GM19239 (cell line): ENCODE measurements around the gene TPD52L1.
"Not testable (repeated sequence)": the region's sequence is repeated elsewhere in the genome, so short reads cannot be mapped to it uniquely, and the experiment has no call there.

Experiments
- DNase-seq: peaks from one replicate; pipeline ENCODE4 v3.0.0; 2011; ENCODE audit warnings: low spot score; ENCODE audit not compliant: insufficient read length
- FAIRE-seq: peaks from 2 replicates; lab custom pipeline; 2011; peaks lifted over from hg19 to GRCh38; lab: Jason Lieb, UNC

TPD52L1 gene

DNA sequence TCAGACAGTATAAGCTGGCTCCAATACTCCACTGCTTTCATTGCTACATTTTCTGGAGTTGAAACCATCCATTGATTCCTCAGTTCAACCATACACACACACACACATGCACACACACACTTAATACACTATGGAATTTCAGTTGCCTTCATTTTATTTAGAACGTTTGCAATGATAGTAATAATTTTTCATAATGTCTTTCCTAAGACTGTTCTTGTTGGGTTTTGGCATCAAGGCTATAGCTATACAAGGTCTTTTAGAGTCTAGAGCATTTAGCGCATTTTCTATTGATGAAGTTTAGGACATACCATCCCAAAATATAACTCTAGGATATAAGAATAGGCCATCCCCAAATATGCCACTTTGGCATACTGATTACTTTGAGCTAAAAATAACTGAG is 15.5 kb upstream of the TPD52L1 start:
- no peak for DNase-seq
- no peak for FAIRE-seq

- DNase-seq (no peak), FAIRE-seq (no peak)
Measured at GRCh38 chr6:125140808-125141207, 12.8 kb upstream of the TPD52L1 start.

DNA sequence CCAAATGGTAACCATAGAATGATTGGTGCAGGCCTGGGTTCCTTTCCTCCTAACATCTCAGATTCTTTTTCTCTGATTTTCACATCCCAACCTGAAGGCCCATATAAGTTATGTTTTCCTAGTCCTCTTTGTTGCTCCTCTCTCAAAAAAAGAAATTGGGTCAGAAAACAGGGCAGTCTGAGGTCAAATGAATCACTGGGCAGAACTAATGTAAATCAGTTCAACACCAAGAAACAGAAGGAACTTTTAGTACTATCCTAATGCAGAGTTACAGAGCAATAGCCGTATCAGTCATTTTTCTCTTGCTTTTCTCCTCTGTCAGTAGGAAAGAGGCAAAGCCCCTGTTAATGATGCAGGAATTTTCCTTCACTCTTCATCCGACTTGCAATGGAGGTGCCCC is 11.0 kb upstream of the TPD52L1 start:
- no peak for FAIRE-seq
- no peak for DNase-seq

DNA sequence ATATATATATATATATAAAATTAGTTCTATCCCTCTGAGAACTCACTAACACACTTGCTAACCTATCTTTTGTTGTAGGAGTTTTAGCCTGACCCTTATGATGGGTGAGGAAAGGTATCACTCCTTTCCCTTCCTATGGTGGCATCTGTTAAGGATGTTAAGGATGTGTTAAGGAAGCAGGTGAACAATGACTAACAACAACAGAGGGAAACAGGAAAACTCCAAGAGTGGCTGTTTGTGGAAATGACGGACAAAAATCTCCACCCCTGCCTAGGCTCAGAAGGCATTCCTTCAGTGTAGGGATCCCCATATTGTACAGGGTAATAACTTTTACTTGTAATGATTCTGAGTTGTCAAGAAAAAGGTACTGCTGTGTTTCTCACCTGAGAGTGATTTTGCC is 8.8 kb upstream of the TPD52L1 start:
- DNase-seq (no peak), FAIRE-seq (no peak)

DNA sequence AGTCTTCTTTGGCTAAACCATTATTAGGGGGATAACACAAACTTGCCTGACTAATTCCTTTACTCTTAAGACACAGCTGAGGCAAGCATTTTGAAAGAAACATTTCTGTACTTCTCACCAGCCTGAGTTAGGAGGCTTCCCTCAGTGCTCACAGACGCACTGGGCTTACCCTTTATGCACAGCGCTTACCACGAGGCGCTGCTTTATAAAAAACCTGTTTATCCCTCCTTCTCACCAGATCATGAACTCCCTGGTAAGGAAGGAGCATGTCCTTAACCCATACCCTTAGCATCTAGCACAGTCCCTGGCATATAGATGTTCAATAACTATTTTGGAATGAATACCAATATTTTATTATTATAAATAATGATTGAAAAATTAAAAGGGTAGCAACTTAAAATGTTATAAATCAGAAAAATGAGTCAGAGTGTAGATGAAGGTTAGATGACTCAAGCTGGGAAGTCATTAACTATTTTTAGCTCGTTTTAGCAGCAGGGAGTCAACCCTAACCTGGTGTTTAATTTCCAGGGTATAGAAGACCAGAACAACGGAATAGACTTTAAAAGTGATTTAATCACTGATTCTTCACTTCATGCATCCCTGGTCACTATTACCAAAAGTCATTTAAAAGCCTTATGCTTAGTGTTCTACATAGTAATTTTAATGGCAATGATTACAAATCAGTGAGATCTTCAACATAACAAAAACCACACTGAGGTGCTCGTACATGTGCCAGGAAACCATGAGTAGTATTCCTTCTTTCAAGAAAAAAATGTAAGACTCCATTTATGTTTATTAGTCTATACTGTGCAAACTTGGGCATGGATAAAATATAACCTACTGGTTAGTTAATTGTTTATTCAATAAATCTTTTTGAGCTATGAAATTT is 4.1 kb upstream of the TPD52L1 start:
- FAIRE-seq (no peak), DNase-seq (no peak)

DNA sequence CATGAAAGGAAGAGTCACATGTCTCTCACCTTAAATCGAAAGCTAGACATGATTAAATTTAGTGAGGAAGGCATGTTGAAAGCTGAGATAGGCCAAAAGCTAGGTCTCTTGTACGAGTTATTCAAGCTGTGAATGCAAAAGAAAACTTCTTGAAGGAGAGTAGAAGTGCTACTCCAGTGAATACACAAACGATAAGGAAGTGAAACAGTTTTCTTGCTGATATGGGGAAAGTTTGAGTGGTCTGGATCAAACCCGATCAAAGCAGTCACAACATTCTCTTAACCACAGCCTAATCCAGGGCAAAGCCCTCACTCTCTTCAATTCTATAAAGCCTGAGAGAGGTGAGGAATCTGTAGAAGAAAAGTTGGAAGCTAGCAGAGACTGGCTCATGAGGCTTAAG is 1.9 kb upstream of the TPD52L1 start:
- DNase-seq (no peak), FAIRE-seq (no peak)

DNA sequence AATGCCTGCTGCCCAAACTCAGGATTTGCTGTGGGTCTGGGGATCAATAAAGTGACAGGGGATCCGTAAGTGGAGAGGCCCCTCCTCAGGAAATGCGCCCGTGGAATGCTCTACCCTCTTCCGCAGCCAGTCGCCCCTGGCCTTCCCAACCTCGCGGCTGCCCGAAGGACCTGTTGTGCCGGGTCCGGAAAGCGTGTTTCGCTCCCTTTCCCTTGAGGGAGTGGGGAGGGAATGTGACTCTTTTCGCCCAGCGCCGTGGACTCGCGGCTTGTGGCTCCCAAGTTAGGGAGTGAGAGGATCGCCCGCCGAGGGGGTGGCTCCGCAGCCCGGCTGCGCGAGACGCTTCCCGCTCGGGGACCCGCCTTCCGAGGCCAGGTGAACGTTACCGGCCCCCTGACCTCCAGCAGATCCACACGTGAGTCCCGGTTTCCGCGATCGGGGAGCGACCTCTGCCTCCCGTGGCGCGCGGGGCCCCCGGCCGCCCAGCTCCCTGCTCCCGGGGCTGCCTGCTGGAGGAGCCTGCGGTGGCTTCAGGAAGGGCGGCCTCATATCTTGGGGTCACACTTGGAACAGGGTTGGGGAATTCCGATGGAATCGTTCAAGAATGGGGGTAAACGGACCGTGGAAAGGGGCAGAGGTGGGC is 666 bp downstream of the TPD52L1 start:
- FAIRE-seq: no peak
- DNase-seq: no peak

DNA sequence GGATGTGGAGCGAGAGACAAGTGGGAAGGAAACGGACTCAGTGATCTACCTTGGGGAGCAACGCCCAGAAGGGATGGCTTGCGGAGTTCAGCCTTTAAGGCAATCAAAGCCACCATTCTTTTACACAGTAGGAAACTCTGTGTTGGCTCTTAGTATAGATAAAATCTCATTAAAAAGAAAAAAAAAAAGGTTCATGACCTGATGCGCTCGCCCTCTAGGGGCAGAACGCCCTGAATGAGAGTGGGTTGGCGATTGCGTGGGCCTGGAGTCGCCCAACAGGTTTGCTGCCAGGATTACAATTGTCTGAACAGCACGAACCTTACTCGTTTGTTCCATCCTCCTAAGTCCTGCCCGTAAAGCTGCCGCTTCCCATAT is 1.2 kb downstream of the TPD52L1 start:
- FAIRE-seq: no peak
- DNase-seq: no peak

DNA sequence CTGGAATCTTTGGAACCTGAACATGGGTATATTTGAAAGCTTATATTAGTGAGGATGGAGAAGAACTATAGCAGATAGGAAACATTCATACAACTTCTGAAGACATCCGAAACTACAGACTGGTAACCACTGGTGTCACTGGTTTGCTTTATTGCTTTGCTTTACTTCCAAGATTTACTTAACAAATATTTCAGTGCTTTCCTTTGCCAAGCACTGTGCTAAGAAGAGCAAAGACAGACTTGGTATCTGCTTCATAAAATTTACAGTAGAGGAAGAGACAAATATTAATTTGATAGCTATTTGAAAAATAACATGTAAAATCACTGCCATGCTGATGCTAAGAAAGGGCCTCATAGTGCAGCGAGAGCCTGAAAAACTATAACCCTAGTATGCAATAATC is 1.8 kb downstream of the TPD52L1 start:
- DNase-seq (no peak), FAIRE-seq (no peak)

GRCh38 chr6:125156496-125156895 is 2.9 kb downstream of the TPD52L1 start:
- no peak for FAIRE-seq

GRCh38 chr6:125157280-125157679 is 3.7 kb downstream of the TPD52L1 start:
- FAIRE-seq: no peak
- no peak for DNase-seq

More at GRCh38 chr6:125156496-125156895, 2.9 kb downstream of the TPD52L1 start:
- no peak for DNase-seq

DNA sequence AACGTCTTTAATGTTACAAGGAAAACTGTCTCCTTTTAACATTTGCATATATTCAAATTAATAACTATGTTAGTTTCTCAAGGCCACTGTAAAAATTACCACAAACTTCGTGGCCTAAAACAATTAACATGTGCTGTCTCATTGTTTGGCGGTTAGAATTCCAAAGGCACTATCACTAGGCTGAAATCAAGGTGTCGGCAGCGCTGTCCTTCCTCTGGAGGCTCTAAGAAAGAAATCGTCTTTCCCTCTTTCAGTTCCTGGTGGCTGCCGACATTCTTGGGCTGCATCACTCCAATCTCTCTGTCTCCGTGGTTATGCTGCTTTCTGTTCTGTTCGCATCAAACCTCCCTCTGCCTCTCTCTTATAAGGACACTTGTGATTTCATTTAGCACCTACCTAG is 4.2 kb downstream of the TPD52L1 start:
- DNase-seq (no peak), FAIRE-seq (no peak)

DNA sequence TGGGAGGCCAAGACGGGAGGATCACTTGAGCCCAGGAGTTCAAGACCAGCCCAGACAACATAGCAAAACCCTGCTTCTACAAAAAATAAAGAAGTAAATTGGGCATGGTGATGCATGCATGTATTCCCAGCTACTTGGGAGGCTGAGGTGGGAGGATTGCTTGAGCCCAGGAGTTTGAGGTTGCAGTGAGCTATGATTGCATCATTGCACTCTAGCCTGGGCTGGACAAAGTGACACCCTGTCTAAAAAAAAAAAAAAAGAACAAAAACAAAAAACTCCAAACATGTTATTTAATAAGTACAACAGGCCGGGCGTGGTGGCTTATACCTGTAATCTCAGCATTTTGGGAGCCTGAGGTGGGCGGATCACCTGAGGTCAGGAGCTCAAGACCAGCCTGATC is 9.8 kb downstream of the TPD52L1 start:
- not testable (repeated sequence) for DNase-seq, FAIRE-seq

DNA sequence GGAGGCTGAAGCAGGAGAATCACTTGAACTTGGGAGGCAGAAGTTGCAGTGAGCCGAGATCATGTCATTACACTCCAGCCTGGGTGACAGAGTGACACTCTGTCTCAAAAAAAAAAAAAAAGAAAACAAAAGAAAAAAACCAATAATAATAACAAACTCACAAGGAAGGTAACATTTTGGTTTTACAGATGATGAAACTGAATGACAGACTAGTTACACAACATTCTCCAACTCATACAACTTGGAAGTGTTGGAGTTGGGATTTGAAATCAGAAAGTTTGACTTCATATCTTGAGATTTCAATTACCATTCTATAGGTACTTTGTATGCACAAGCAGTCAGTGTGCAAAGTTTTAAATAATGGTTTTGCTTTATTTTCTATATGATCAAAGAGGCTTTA is 10.2 kb downstream of the TPD52L1 start:
- FAIRE-seq (no peak), DNase-seq (no peak)

DNA sequence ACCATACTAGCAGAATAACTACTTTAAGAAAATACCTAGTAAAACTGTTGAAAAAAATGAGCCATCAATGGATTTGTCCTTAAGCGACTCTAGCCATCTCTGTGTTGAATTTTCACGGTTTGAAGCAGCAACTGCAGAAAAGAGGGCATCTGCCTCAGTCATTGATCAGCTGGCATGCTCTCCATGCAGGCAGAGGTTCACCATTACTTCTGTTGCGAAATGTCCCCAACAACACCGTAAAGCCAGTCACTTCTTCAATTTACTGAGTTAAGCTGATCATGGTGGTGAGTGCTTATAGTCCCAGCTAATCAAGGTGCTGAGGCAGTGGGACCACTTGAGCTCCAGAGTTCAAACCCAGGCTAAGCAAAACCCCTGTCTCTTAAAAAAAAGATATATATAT is 11.1 kb downstream of the TPD52L1 start:
- FAIRE-seq: no peak

GRCh38 chr6:125165256-125165655 is 11.7 kb downstream of the TPD52L1 start:
- FAIRE-seq (no peak), DNase-seq (no peak)

More for the DNA sequence above, 11.1 kb downstream of the TPD52L1 start:
- no peak for DNase-seq

GRCh38 chr6:125165776-125166175 is 12.2 kb downstream of the TPD52L1 start:
- FAIRE-seq: no peak
- DNase-seq: no peak

DNA sequence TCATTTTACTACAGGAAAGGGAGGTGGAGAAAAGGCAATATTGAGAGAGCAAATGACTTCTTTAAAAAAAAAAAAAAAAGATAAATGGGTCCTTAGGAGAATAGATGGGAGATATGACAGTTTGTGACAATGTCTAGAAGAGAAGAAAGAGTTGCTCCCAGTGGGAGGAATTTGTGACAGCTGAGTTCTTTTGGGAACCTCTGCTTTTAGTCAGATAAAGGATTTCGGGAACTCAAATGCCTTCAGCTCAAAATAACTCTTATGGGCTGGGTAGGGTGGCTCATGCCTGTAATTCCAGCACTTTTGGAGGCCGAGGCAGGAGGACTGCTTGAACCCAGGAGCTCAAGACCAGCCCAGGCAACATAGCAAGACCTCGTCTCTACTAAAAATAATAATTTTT is 13.1 kb downstream of the TPD52L1 start:
- DNase-seq: no peak
- FAIRE-seq: no peak

DNA sequence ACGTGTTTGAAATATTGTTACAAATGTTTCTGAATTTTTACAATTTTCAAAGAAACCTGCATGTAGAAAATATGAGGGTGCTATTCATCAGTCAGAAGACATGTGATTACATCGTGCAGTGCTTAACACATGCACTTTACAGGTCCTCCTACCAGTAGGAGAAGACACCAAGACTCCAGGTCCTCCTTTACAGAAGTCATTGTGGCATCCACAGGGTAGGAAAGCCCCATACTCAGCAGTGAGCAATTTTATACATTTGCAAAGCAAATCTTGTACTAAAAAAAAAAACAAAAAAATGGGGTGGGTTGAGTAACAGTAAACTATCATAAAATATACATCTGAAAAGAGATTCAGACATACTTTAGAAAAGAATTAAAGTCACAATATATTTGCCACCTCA is 14.0 kb downstream of the TPD52L1 start:
- FAIRE-seq: no peak
- DNase-seq: no peak

- no peak for FAIRE-seq
- no peak for DNase-seq
Measured at GRCh38 chr6:125169058-125169457, 15.5 kb downstream of the TPD52L1 start.

GRCh38 chr6:125169522-125169921 is 15.9 kb downstream of the TPD52L1 start:
- FAIRE-seq: no peak
- no peak for DNase-seq

DNA sequence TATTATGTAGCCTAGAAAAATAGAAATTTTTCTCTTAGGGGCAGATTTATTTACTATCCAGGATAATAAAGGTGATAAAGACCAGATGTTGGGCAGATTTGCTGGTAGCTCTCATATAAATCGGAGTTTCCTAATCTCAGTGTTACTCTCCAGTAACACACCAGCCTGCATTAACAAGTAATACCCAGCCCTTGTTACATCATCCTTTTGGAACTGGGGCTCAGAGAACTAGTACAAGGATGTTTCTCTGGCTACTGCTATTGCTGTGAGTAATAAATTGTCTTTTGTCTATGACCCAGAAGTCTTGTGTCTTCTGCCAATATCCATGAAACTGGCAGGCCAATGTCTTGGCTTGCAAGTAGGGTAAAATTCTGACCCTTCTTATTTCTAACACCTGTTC is 16.8 kb downstream of the TPD52L1 start:
- FAIRE-seq (no peak), DNase-seq (no peak)
